ENCODE data around the gene RNF227.
"Not testable (repeated sequence)": the region's sequence is repeated elsewhere in the genome, so short reads cannot be mapped to it uniquely, and the experiment has no call there.

Gene RNF227

GRCh38 chr17:7887482-7888183 lies 28.5 kb downstream of the RNF227 start:
- peak; percentile 95 for DNase-seq

GRCh38 chr17:7887038-7887481 lies 29.0 kb downstream of the RNF227 start:
- no peak for DNase-seq

- peak; percentile 52 for DNase-seq
Observed at GRCh38 chr17:7886227-7887037, 29.7 kb downstream of the RNF227 start.

GRCh38 chr17:7885367-7886226 lies 30.5 kb downstream of the RNF227 start:
- DNase-seq = peak; percentile 60

GRCh38 chr17:7884581-7885366 lies 31.3 kb downstream of the RNF227 start:
- DNase-seq = no peak

- peak; percentile 48 for DNase-seq
Observed at GRCh38 chr17:7883781-7884386, 32.2 kb downstream of the RNF227 start.

GRCh38 chr17:7882629-7883028 lies 33.5 kb downstream of the RNF227 start:
- no peak for DNase-seq

GRCh38 chr17:7882068-7882467 lies 34.0 kb downstream of the RNF227 start:
- no peak for DNase-seq

GRCh38 chr17:7881276-7882054 lies 34.6 kb downstream of the RNF227 start:
- DNase-seq = peak; percentile 63

GRCh38 chr17:7880076-7880868 lies 35.8 kb downstream of the RNF227 start:
- peak; percentile 29 for DNase-seq

GRCh38 chr17:7878234-7878633 lies 37.9 kb downstream of the RNF227 start:
- DNase-seq = no peak

GRCh38 chr17:7875804-7876370 lies 40.2 kb downstream of the RNF227 start:
- no peak for DNase-seq

- no peak for DNase-seq
Observed at GRCh38 chr17:7873051-7873450, 43.0 kb downstream of the RNF227 start.

- no peak for DNase-seq
Observed at GRCh38 chr17:7867881-7868329, 48.2 kb downstream of the RNF227 start.

- DNase-seq = no peak
Observed at GRCh38 chr17:7864995-7865650, 51.0 kb downstream of the RNF227 start.

GRCh38 chr17:7864384-7864783 lies 51.7 kb downstream of the RNF227 start:
- not testable (repeated sequence) for DNase-seq
